SK-N-SH treated with all-trans-retinoic acid at 6 μM for 48 hours (cell line): Measurements from ENCODE around the gene TTC12.

Source experiments
- ATAC-seq: fragments of 200-7000 bp; cut with Tn5 transposase; 3 replicates; pipeline ENCODE4 v1.9.1; 2020; ENCODE audit warnings: mild to moderate bottlenecking, moderate library complexity
- BACH2 ChIP-seq: fragments of 250-450 bp; sonication (Bioruptor Pico); IDR thresholded peaks from 2 replicates; pipeline ENCODE4 v1.9.0; 2021; ENCODE audit warnings: mild to moderate bottlenecking, borderline replicate concordance
- CREB5 ChIP-seq: fragments of 250-450 bp; sonication (Bioruptor Pico); IDR thresholded peaks from 2 replicates; pipeline ENCODE4 v1.5.1; 2020; ENCODE audit warnings: low read depth, mild to moderate bottlenecking, moderate library complexity
- CSDC2 ChIP-seq: fragments of 250-450 bp; sonication (Bioruptor Pico); IDR thresholded peaks from 2 replicates; pipeline ENCODE4 v1.5.0; 2020; ENCODE audit warnings: mild to moderate bottlenecking, moderate library complexity
- CSRNP3 ChIP-seq: fragments of 250-450 bp; sonication (Bioruptor Pico); IDR thresholded peaks from 2 replicates; pipeline ENCODE4 v1.5.1; 2021; ENCODE audit warnings: mild to moderate bottlenecking, moderate library complexity
- ESRRG ChIP-seq: fragments of 250-450 bp; sonication (Bioruptor Pico); IDR thresholded peaks from 2 replicates; pipeline ENCODE4 v1.6.1; 2021; ENCODE audit warnings: mild to moderate bottlenecking
- GLIS3 ChIP-seq: fragments of 250-450 bp; sonication (Bioruptor Pico); IDR thresholded peaks from 2 replicates; pipeline ENCODE4 v1.5.0; 2020; ENCODE audit warnings: mild to moderate bottlenecking, moderate library complexity
- OSR1 ChIP-seq: fragments of 250-450 bp; sonication (Bioruptor Pico); IDR thresholded peaks from 2 replicates; pipeline ENCODE4 v1.8.0; 2022; ENCODE audit warnings: moderate library complexity, mild to moderate bottlenecking, inconsistent platforms
- PATZ1 ChIP-seq: fragments of 250-450 bp; sonication (Bioruptor Pico); IDR thresholded peaks from 2 replicates; pipeline ENCODE4 v1.8.0; 2020; ENCODE audit warnings: mild to moderate bottlenecking, moderate library complexity, borderline replicate concordance
- PPARA ChIP-seq: fragments of 250-450 bp; sonication (Bioruptor Pico); IDR thresholded peaks from 2 replicates; pipeline ENCODE4 v1.5.0; 2020; ENCODE audit warnings: mild to moderate bottlenecking, borderline replicate concordance
- RARB ChIP-seq: fragments of 250-450 bp; sonication (Bioruptor Pico); IDR thresholded peaks from 2 replicates; pipeline ENCODE4 v1.8.0; 2021; ENCODE audit warnings: mild to moderate bottlenecking, moderate library complexity
- SNAI2 ChIP-seq: fragments of 250-450 bp; sonication (Bioruptor Pico); IDR thresholded peaks from 2 replicates; pipeline ENCODE4 v1.5.0; 2020; ENCODE audit warnings: mild to moderate bottlenecking, moderate library complexity
- TOX ChIP-seq: fragments of 250-450 bp; sonication (Bioruptor Pico); IDR thresholded peaks from 2 replicates; pipeline ENCODE4 v1.8.0; 2021; ENCODE audit warnings: mild to moderate bottlenecking, moderate library complexity, borderline replicate concordance
- ZC3H10 ChIP-seq: fragments of 250-450 bp; sonication (Bioruptor Pico); IDR thresholded peaks from 2 replicates; pipeline ENCODE4 v1.5.1; 2021; ENCODE audit warnings: mild to moderate bottlenecking, moderate library complexity
- ZFP3 ChIP-seq: fragments of 250-450 bp; sonication (Bioruptor Pico); IDR thresholded peaks from 2 replicates; pipeline ENCODE4 v1.5.0; 2020; ENCODE audit warnings: mild to moderate bottlenecking, moderate library complexity
- ZFP30 ChIP-seq: fragments of 450-650 bp; formaldehyde crosslinking; IDR thresholded peaks from 2 replicates; pipeline ENCODE4 v1.5.0; 2022; ENCODE audit warnings: mild to moderate bottlenecking, moderate library complexity
- ZNF565 ChIP-seq: fragments of 450-650 bp; formaldehyde crosslinking; conservative IDR thresholded peaks from 2 replicates; pipeline ENCODE4 v1.5.0; 2020; ENCODE audit warnings: low read depth, mild to moderate bottlenecking, moderate library complexity
- ZNF70 ChIP-seq: fragments of 450-650 bp; formaldehyde crosslinking; IDR thresholded peaks from 2 replicates; pipeline ENCODE4 v1.5.0; 2020; ENCODE audit warnings: mild to moderate bottlenecking, moderate library complexity
- ZNF8 ChIP-seq: fragments of 450-650 bp; formaldehyde crosslinking; IDR thresholded peaks from 2 replicates; pipeline ENCODE4 v1.5.0; 2020; ENCODE audit warnings: mild to moderate bottlenecking, moderate library complexity
- TF ChIP-seq, protein P1 (sequence below): fragments of 250-450 bp; sonication (Bioruptor Pico); IDR thresholded peaks from 2 replicates; pipeline ENCODE4 v1.5.0; 2020; ENCODE audit warnings: mild to moderate bottlenecking, moderate library complexity
- TF ChIP-seq, protein P2 (sequence below): fragments of 250-450 bp; sonication (Bioruptor Pico); IDR thresholded peaks from 2 replicates; pipeline ENCODE4 v1.8.0; 2021; ENCODE audit warnings: low read depth, mild to moderate bottlenecking, moderate library complexity, borderline replicate concordance

TTC12 gene

DNA sequence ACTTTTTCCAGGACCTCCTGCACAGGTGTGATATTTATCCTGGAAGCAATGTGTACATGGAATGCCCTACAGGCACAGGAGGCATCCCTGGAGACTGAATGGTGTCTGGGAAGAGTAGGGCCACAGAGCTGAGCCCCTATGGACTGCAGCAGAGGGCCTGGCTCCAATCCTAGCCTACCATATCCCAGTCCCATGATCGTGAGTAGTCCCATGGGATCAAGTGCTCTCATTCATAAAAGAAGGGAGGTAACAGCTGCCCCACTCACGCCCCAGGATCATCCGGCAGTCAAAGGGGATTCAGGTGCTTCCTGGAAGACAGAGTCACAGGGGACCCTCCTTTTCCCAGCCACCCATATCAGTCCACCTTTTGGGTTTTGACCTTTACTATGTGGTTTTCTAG, 97.2 kb downstream of the TTC12 start:
- TF ChIP-seq ESRRG, result no peak
- TF ChIP-seq TOX (CRISPR knock-in tag), result no peak
- no peak for TF ChIP-seq BACH2
- TF ChIP-seq ZFP30 (CRISPR knock-in tag), result no peak
- TF ChIP-seq RARB (CRISPR knock-in tag), result no peak
- no peak for TF ChIP-seq CREB5
- TF ChIP-seq ZNF70 (CRISPR knock-in tag), result no peak
- TF ChIP-seq ZNF8 (CRISPR knock-in tag), result no peak
- no peak for TF ChIP-seq ZFP3 (CRISPR knock-in tag)
- ATAC-seq, result no peak

DNA sequence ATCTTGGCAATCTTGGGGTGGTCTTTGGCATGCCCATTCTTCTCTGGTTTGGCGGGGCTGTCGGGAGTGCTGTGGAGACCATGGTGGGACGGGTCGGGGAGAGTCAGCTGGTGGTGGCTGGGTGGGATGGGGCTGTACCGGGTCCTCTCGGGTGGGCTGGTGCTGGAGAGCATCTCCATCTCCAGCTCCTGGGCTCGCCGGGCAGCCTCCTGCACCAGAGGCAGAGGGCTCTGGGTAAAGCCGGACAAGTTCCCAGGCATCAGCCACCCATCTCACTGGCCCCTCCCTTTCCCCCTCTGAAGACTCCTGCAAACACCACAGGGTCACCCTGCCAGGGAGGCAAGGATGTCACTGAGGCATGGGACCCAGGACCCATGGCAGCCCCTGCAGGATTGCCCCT, 98.3 kb downstream of the TTC12 start:
- TF ChIP-seq, protein P1, sequence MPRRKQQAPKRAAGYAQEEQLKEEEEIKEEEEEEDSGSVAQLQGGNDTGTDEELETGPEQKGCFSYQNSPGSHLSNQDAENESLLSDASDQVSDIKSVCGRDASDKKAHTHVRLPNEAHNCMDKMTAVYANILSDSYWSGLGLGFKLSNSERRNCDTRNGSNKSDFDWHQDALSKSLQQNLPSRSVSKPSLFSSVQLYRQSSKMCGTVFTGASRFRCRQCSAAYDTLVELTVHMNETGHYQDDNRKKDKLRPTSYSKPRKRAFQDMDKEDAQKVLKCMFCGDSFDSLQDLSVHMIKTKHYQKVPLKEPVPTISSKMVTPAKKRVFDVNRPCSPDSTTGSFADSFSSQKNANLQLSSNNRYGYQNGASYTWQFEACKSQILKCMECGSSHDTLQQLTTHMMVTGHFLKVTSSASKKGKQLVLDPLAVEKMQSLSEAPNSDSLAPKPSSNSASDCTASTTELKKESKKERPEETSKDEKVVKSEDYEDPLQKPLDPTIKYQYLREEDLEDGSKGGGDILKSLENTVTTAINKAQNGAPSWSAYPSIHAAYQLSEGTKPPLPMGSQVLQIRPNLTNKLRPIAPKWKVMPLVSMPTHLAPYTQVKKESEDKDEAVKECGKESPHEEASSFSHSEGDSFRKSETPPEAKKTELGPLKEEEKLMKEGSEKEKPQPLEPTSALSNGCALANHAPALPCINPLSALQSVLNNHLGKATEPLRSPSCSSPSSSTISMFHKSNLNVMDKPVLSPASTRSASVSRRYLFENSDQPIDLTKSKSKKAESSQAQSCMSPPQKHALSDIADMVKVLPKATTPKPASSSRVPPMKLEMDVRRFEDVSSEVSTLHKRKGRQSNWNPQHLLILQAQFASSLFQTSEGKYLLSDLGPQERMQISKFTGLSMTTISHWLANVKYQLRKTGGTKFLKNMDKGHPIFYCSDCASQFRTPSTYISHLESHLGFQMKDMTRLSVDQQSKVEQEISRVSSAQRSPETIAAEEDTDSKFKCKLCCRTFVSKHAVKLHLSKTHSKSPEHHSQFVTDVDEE, result no peak
- TF ChIP-seq CSDC2 (no peak), TOX (CRISPR knock-in tag) (no peak), ZNF565 (CRISPR knock-in tag) (no peak), ZFP30 (CRISPR knock-in tag) (no peak), SNAI2 (CRISPR knock-in tag) (no peak), PATZ1 (CRISPR knock-in tag) (no peak), PPARA (CRISPR knock-in tag) (no peak)
- TF ChIP-seq, all 23 proteins: peak for 0
- ATAC-seq, result no peak

GRCh38 chr11:113415343-113415742, 101.0 kb downstream of the TTC12 start:
- no peak for TF ChIP-seq CREB5
- TF ChIP-seq CSDC2, result no peak
- no peak for TF ChIP-seq RARB (CRISPR knock-in tag)
- TF ChIP-seq CSRNP3 (CRISPR knock-in tag), result no peak
- no peak for TF ChIP-seq ZNF70 (CRISPR knock-in tag)
- no peak for TF ChIP-seq ZNF565 (CRISPR knock-in tag)
- TF ChIP-seq, protein P1, result no peak
- no peak for TF ChIP-seq OSR1 (CRISPR knock-in tag)
- TF ChIP-seq ZFP30 (CRISPR knock-in tag), result no peak
- TF ChIP-seq ZNF8 (CRISPR knock-in tag), result no peak
- no peak for TF ChIP-seq PATZ1 (CRISPR knock-in tag)
- TF ChIP-seq ZC3H10 (CRISPR knock-in tag), result no peak
- TF ChIP-seq PPARA (CRISPR knock-in tag), result no peak
- no peak for TF ChIP-seq BACH2
- TF ChIP-seq, protein P2, sequence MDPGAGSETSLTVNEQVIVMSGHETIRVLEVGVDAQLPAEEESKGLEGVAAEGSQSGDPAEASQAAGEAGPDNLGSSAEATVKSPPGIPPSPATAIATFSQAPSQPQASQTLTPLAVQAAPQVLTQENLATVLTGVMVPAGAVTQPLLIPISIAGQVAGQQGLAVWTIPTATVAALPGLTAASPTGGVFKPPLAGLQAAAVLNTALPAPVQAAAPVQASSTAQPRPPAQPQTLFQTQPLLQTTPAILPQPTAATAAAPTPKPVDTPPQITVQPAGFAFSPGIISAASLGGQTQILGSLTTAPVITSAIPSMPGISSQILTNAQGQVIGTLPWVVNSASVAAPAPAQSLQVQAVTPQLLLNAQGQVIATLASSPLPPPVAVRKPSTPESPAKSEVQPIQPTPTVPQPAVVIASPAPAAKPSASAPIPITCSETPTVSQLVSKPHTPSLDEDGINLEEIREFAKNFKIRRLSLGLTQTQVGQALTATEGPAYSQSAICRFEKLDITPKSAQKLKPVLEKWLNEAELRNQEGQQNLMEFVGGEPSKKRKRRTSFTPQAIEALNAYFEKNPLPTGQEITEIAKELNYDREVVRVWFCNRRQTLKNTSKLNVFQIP (CRISPR knock-in tag), result no peak
- no peak for TF ChIP-seq GLIS3 (CRISPR knock-in tag)
- TF ChIP-seq ZFP3 (CRISPR knock-in tag), result no peak
- no peak for TF ChIP-seq ESRRG
- ATAC-seq, result no peak
